Gastrocnemius medialis (tissue), 4 donors: ENCODE results near the gene PABPC1L. TPM values are rescaled to one million over a fixed set of nuclear protein-coding genes. Genes with fewer than 3 reads are reported as not detected.

ENCODE experiments used
- ATAC-seq, 2 donors: fragments of 150-250 bp; one replicate each; pipeline ENCODE4 v1.9.1; 2016
- DNase-seq, 2 donors: peaks; one replicate each; pipeline ENCODE4 v3.0.0-alpha.2; 2019
- H3K27ac ChIP-seq, 4 donors: fragments of 200-600 bp; sonication (generic); 1 replicate in 1 of 4; 2 replicates in 3 of 4; pipeline ENCODE4 v1.5.1; 2016 to 2018; ENCODE audit warnings: mild to moderate bottlenecking in 2 of 4, moderate library complexity in 1 of 4
- H3K27me3 ChIP-seq, 3 donors: fragments of 200-600 bp; sonication (generic) in 2 of 3; 1 replicate in 1 of 3; 2 replicates in 2 of 3; pipeline versions ENCODE4 v1.5.1 to v1.6.0; 2016 to 2019; ENCODE audit warnings: mild to moderate bottlenecking in 1 of 3, moderate library complexity in 1 of 3
- H3K36me3 ChIP-seq, 2 donors: fragments of 200-600 bp; sonication (generic) in 1 of 2; one replicate each; pipeline ENCODE4 v1.5.1; 2017 to 2018
- H3K4me1 ChIP-seq, 2 donors: fragments of 200-600 bp; sonication (generic) in 1 of 2; one replicate each; pipeline ENCODE4 v1.5.1; 2016 to 2017; ENCODE audit warnings: mild to moderate bottlenecking in 2 of 2
- H3K4me3 ChIP-seq, 4 donors: fragments of 200-600 bp; sonication (generic) in 3 of 4; 1 replicate in 1 of 4; 2 replicates in 3 of 4; pipeline ENCODE4 v1.5.1; 2016 to 2019; ENCODE audit warnings: mild to moderate bottlenecking in 2 of 4
- H3K9me3 ChIP-seq, 3 donors: fragments of 200-600 bp; sonication (generic) in 2 of 3; 1 replicate in 1 of 3; 2 replicates in 2 of 3; pipeline ENCODE4 v1.5.1; 2016 to 2019
- CTCF ChIP-seq, 5 experiments: fragments of 450-650 bp in 3 of 5; fragments of 200-600 bp in 2 of 5; sonication (generic) in 2 of 5; IDR thresholded peaks in 4 of 5; conservative IDR thresholded peaks in 1 of 5; 1 replicate in 4 of 5; 2 replicates in 1 of 5; pipeline ENCODE4 v1.5.1; 2016 to 2019; ENCODE audit warnings: antibody characterized with exemption in 5 of 5, mild to moderate bottlenecking in 3 of 5, moderate library complexity in 3 of 5
- POLR2A ChIP-seq, 2 donors: fragments of 450-650 bp; IDR thresholded peaks; one replicate each; pipeline ENCODE4 v1.6.1; 2017; ENCODE audit warnings: antibody characterized with exemption in 2 of 2, mild to moderate bottlenecking in 2 of 2, moderate library complexity in 2 of 2
- in situ Hi-C, 4 donors: fragments of 200-750 bp; cut with MboI; loops; one replicate each; pipeline versions ENCODE4 v1.15.0 to v1.8.0; 2017; ENCODE audit warnings: low sequenced_read_pairs in 4 of 4
- intact Hi-C: fragments of 100-400 bp; cut with DNase I; formaldehyde crosslinking; loops from one replicate; pipeline ENCODE4 v1.15.1; 2023; ENCODE audit warnings: low total_unique reads
- total RNA-seq, 4 donors: library from RNA; depleted of rRNA; stranded (reverse); fragments of >200 nt; gene quantifications; one replicate each; pipeline versions ENCODE4 v1.1.0 to v1.2.3, GENCODE V29; 2016

PABPC1L gene
- total RNA-seq, 4 donors from 2014 or later: 0.22 to 3.8 (median 0.54) TPM

- Histone ChIP-seq H3K27me3 (no peaks in the 10 kb centered on the region), H3K36me3 (no peaks in the 10 kb centered on the region), H3K27ac (peak within 1 kb of the TSS; percentile 84 to 97 (median 92)), H3K4me1 (peaks cover 29 to 39% of the 10 kb centered on the region in 2 donors), H3K4me3 (peak within 1 kb of the TSS; percentile 74 to 96 (median 80)), H3K9me3 (no peaks in the 10 kb centered on the region)
- TF ChIP-seq POLR2A (IDR thresholded peaks at IDR 0.05) (peak; percentile 70 to 80), CTCF (IDR thresholded peaks at IDR 0.05 in 4 of 5, conservative IDR thresholded peaks at IDR 0.05 in 1 of 5) (peak in 3 of 5 experiments; percentile 8 to 19 (median 9))
- ATAC-seq (peak; percentile 97 to 98), DNase-seq (peak; percentile 97)
- intact Hi-C loops: loop anchor here (2.0 to 10.0 kb wide), 2 partner anchors 75 to 671 kb away; partner anchors contain the start of genes OSER1 and TOMM34
- in situ Hi-C loops: no loop called here
Measured at GRCh38 chr20:44885392-44886265, 24.2 kb upstream of the PABPC1L start, which contains the start of gene YWHAB. Gene YWHAB, plus strand, starts transcription at chr20:44885705. Its CDS starts 15,829 bp downstream, at chr20:44901534.

GRCh38 chr20:44886266-44886651, 23.6 kb upstream of the PABPC1L start:
- Histone ChIP-seq H3K9me3 (no peaks in the 10 kb centered on the region), H3K27me3 (no peaks in the 10 kb centered on the region), H3K27ac (peak overlapping the region; percentile 84 to 97 (median 92)), H3K4me1 (peaks cover 29 to 39% of the 10 kb centered on the region in 2 donors), H3K36me3 (no peaks in the 10 kb centered on the region), H3K4me3 (peak overlapping the region; percentile 74 to 96 (median 80))
- DNase-seq: no peak
- TF ChIP-seq POLR2A (IDR thresholded peaks at IDR 0.05) (no peak), CTCF (IDR thresholded peaks at IDR 0.05 in 4 of 5, conservative IDR thresholded peaks at IDR 0.05 in 1 of 5) (no peak)
- in situ Hi-C loops (no loop called here), intact Hi-C loops (loop anchor here (10.0 kb wide), 1 partner anchor 671 kb away; the partner anchor contains the start of gene OSER1)
- ATAC-seq: no peak

- ATAC-seq (no peak), DNase-seq (no peak)
- Histone ChIP-seq H3K36me3 (no peaks in the 10 kb centered on the region), H3K4me1 (peaks cover 29 to 39% of the 10 kb centered on the region in 2 donors), H3K9me3 (no peaks in the 10 kb centered on the region), H3K27me3 (no peaks in the 10 kb centered on the region), H3K4me3 (peak overlapping the region; percentile 74 to 96 (median 80)), H3K27ac (peak overlapping the region; percentile 84 to 97 (median 92))
- in situ Hi-C loops (no loop called here), intact Hi-C loops (loop anchor here (10.0 kb wide), 1 partner anchor 672 kb away; the partner anchor contains the start of gene OSER1)
- no peak for TF ChIP-seq CTCF (IDR thresholded peaks at IDR 0.05 in 4 of 5, conservative IDR thresholded peaks at IDR 0.05 in 1 of 5)
- no peak for TF ChIP-seq POLR2A (IDR thresholded peaks at IDR 0.05)
Measured at GRCh38 chr20:44886828-44887227, 23.0 kb upstream of the PABPC1L start.

- in situ Hi-C loops: no loop called here
- ATAC-seq (no peak), DNase-seq (no peak)
- H3K9me3 ChIP-seq: no peaks in the 10 kb centered on the region
- intact Hi-C loops: loop anchor here (10.0 kb wide), 1 partner anchor 673 kb away; the partner anchor contains the start of gene OSER1
- H3K4me1 ChIP-seq: peaks cover 29 to 39% of the 10 kb centered on the region in 2 donors
- no peaks in the 10 kb centered on the region for H3K36me3 ChIP-seq
- H3K4me3 ChIP-seq: peak overlapping the region in 3 of 4 donors; percentile 74 to 80 (median 79)
- no peak overlapping the region for H3K27ac ChIP-seq
- no peak for TF ChIP-seq CTCF (IDR thresholded peaks at IDR 0.05 in 4 of 5, conservative IDR thresholded peaks at IDR 0.05 in 1 of 5)
- TF ChIP-seq POLR2A (IDR thresholded peaks at IDR 0.05): no peak
- H3K27me3 ChIP-seq: no peaks in the 10 kb centered on the region
Measured at GRCh38 chr20:44887466-44887865, 22.4 kb upstream of the PABPC1L start.
